Keratinocyte (primary cell): ENCODE data around the gene TP63.

Experiments
- EZH2 ChIP-seq: IDR thresholded peaks from one replicate; pipeline ENCODE4 v1.6.1; 2012; ENCODE audit warnings: inconsistent platforms, mild to moderate bottlenecking, low read length, moderate library complexity
- TF ChIP-seq, protein P1 (sequence below), 3 experiments: IDR thresholded peaks in 1 of 3; conservative IDR thresholded peaks in 1 of 3; optimal IDR thresholded peaks in 1 of 3; 2 replicates in 2 of 3; 3 replicates in 1 of 3; pipeline versions ENCODE3 to v1.5.1; 2011; ENCODE audit warnings: low read length in 3 of 3, mild to moderate bottlenecking in 3 of 3, moderate library complexity in 2 of 3, control low read depth in 1 of 3, inconsistent platforms in 1 of 3; ENCODE audit not compliant: insufficient read depth in 2 of 3; ENCODE audit errors: extremely low read depth in 1 of 3

- TF ChIP-seq, protein P1, sequence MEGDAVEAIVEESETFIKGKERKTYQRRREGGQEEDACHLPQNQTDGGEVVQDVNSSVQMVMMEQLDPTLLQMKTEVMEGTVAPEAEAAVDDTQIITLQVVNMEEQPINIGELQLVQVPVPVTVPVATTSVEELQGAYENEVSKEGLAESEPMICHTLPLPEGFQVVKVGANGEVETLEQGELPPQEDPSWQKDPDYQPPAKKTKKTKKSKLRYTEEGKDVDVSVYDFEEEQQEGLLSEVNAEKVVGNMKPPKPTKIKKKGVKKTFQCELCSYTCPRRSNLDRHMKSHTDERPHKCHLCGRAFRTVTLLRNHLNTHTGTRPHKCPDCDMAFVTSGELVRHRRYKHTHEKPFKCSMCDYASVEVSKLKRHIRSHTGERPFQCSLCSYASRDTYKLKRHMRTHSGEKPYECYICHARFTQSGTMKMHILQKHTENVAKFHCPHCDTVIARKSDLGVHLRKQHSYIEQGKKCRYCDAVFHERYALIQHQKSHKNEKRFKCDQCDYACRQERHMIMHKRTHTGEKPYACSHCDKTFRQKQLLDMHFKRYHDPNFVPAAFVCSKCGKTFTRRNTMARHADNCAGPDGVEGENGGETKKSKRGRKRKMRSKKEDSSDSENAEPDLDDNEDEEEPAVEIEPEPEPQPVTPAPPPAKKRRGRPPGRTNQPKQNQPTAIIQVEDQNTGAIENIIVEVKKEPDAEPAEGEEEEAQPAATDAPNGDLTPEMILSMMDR (optimal IDR thresholded peaks at IDR 0.05 in 1 of 3, IDR thresholded peaks at IDR 0.05 in 1 of 3, conservative IDR thresholded peaks at IDR 0.05 in 1 of 3; ENCODE audit: extremely low read depth in 1 of 3, insufficient read depth in 2 of 3, low read length in 3 of 3): no peak
- no peak for TF ChIP-seq EZH2
Observed at GRCh38 chr3:189772584-189772983, 141.4 kb downstream of the TP63 start.
